HG03354 (cell line): ENCODE measurements around the gene TMSB10.
A peak's percentile ranks its signal among the peaks of the same experiment; 100 is the strongest.
"Not testable (repeated sequence)": the region's sequence is repeated elsewhere in the genome, so short reads cannot be mapped to it uniquely, and the experiment has no call there.

ENCODE experiments used
- ATAC-seq: cut with Tn5 transposase; IDR thresholded peaks from one replicate; pipeline ENCODE4 v1.9.1; 2021; ENCODE audit warnings: mild to moderate bottlenecking; ENCODE audit not compliant: unreplicated experiment, poor library complexity, severe bottlenecking

TMSB10 gene

GRCh38 chr2:84924173-84925106 is 19.0 kb downstream of the TMSB10 start:
- ATAC-seq, result peak; percentile 37

GRCh38 chr2:84925336-84925723 is 19.9 kb downstream of the TMSB10 start:
- no peak for ATAC-seq

DNA sequence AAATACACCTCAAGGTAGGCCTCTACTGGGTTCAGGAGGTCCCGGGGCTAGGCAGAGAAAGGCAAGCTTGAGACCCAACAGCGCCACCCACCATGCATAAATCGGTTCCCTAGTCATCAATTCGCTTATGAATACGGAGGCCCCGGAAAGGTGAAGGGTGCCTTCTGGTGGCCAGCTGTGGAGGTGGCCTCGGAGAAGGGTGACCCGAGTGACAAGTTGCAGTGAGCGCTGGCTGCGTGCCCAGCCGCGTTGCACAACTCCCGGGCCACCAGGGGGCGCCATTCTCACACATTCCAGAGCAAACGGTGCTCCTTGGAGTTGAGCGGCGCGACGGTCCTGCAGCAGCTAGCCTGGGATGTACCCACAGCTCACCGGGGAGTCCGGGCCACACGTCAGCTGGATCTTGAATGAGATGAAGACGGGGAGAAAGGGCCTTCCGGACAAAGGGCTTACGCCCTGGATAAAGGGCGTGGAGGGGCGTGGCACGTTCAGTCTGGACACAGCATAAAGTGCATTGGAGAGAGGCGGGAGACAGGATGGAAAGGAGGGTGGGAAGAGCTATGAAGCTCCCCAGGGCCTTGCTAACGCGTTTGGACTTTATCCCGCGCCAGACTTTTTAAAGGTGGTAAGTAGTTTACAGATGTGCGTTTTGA is 20.4 kb downstream of the TMSB10 start:
- ATAC-seq, result peak; percentile 85

DNA sequence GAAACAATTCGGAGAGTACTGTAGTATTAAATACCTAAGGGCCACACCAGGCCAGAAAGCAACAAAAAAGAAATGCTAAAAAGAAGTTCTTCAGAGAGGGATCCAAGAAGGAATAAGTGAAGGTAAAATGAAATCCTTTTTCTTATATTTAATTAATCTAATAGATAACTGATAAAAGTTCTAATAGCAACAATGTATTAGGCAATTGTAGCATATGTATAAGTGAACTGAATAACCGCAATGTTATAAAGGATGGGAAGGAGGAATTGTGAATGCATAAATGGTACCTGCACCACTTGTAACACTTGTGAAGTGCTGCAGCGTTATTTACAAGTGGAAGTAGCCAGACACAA is 21.8 kb downstream of the TMSB10 start:
- no peak for ATAC-seq

- peak; percentile 65 for ATAC-seq
These were observed 25.9 kb downstream of the TMSB10 start for GRCh38 chr2:84931384-84931821.

DNA sequence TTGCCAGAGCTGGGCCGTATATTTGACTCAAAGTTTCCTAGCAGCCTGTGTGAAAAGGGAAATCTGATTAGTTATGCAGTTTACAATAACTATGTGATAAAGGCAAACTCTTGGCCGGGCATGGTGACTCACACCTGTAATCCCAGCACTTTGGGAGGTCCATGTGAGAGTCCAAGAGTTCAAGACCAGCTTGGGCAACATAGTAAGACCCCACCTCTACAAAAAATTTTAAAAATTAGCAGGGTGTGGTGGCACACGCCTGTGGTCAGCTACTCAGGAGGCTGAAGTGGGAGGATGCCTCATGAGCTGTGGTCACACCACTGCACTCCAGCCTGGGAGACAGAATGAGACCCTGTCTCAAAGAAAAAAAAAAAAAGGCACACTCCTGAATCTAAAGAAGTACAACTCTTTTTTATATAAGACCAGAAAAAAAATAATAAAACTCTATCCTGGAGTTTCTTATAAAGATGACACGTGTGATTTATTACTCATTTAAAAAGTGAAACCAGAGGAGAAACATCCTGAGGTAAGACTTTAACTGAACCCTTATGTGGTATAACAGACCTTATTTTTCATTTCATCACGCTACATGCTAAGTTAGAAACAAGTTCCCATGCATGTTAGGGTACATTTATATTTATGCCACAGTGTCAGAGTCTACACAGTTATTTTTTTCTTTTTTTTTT is 32.9 kb downstream of the TMSB10 start:
- ATAC-seq, result peak; percentile 39

DNA sequence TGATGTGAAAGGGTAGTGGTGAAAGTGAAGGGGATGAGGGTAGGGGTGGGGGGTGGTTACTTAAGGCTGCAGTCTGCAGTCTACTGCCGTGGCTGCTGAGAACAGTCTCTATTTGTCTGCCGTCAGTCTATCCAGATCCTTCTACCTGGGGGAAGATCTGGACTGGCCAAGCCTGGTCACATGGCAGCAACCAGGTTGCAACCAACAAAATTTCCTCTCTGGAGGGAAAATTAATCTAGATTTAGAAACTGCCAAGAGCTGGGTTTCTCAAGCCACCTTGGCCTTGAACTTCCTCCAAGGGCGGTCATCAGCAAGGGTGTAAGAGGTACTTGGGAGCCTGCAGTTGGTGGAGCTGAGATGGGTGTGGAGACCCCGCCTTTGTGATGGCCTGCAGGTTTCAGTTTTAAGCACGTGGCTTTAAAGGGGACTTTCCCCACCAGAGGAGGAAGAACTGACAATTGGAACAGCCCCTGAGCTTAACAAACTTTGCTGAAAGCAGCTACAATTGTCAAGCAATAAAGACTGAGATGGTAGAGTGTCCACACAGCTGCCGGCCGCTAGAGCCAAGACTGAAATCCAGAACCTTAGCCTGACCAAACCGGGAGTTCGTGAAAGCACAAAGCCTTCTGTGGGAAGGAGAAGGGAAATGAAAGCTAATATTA is 34.1 kb downstream of the TMSB10 start:
- ATAC-seq, result peak; percentile 83

- ATAC-seq, result peak; percentile 3
These were observed 34.6 kb downstream of the TMSB10 start for GRCh38 chr2:84940088-84940470.

DNA sequence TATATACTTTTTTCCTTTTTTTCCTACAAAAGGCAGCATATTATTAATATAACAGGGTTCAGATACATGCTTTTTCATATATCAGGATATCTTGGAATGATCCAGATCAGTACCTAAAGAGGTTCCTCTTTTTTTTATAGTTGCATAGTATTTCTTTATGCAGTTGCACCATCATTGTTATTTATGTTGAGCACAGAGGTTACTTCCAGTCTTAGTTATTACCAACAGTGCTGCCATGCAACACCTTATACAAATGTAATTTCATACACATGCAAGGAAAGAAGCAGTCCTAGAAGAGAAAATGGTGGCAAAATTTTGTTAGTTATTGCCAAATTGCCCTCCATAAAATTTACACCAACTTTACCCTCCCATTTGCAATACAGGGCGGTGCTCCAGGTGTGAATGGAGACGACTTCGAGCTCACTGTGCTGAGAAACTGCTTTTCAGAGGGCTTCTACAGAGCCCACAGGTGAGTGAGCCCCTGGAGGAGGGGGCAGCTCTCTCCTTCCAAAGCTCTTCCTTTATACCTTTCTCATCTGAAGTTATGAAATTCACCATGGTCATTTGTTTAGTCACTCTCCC is 35.5 kb downstream of the TMSB10 start:
- ATAC-seq, result no peak

DNA sequence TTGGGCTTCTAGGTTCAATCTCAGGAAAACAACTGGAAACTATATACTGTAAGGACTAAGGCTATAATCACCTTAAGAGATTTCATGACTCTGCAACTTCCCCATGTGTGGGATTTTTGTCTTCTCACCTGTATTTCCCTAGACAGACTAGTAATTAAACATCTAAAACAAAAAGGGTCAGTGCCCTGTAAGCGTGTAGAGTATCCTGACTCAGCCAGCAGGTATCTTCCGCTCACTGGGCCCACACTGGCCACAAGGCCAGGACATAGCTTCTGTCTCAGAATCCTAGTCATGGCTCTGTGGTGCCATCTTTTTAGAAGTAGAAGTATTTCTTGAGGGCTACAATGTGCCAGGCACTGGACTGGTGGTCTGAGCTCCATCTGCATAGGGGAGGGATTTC is 36.7 kb downstream of the TMSB10 start:
- ATAC-seq, result no peak

DNA sequence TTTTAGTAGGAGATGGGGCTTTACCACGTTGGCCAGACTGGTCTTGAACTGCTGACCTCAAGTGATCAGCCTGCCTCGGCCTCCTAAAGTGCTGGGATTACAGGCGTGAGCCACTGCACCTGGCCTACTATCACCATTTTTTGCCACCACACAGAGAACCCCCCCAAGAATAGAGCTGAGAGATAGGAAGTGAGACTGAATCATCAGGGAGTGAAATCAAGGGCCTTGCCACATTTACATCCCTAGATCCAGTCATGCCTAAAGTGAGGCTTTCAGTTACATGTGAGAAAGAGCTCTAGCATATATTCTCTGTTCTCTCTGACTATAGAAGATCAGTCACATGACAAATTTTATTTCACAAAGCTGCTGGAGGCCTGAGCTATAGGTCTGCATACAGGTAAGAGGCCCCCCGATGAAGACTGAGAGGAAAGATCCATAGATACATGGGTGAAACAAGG is 37.5 kb downstream of the TMSB10 start:
- peak; percentile 40 for ATAC-seq

DNA sequence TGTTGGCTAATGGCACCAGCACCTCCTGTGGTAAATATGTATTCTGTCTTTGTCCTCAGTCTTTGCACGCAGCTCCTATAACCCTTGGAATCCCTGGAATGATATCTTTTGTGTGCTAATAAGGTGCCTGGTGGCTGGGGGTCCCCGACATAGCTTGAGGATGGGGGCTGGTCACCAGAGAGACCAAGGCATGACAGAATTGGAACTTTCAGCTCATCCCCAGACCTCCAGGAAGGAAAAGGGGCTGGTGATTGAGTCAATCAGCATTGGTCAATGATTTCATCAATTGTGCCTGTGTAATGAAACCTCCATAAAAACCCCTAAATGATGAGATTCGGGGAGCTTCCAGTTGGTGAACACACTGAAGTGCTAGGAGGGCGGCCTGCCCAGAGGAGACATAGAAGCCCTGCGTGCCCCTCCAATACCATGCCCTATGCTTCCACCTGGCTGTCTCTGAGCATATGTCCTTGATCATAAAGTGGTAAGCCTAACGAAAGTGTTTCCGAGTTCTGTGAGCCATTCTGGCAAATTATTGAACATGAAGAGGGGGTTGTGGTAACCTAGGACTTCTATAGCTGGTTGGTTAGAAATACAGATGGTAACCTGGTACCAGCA is 38.9 kb downstream of the TMSB10 start:
- no peak for ATAC-seq

GRCh38 chr2:84945838-84946203 is 40.4 kb downstream of the TMSB10 start:
- not testable (repeated sequence) for ATAC-seq

DNA sequence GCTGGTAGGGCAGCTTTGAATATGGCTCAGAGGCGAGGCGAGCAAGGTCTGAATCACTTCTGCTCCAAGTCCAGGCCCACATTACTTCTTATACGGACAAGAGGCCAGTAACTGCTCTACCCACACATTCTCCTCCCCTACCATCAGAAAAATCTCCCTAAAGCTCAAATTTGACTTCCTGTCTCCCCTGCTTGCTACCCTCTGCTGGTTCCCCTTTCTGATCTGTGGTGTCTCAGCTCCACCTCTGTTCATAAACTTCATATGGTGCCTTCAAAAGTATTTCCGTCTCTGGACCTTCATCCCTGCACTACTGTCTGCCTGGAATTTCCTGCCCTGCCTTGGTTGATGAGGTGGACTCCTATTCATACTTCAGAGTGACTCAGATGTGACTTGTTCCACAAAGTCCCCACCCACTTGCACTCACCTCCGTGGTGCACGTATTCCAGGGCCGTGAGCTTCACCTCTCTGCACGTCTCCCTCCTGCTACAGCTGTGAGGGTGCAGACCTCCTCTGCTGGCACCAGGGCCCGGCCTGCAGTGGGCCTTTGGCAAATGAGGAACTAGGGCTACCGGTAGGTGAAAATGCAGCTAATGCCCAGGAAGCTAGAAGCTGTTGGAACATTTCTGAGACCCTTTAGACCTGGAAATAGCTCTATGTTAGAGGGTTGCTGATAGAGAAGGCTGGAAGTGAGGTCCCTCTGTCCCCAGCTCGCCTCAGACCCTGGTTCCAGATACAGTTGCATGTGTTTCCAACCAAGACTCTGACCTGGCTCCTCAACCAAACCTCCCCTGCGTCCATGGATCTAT is 41.0 kb downstream of the TMSB10 start:
- ATAC-seq, result peak; percentile 72

DNA sequence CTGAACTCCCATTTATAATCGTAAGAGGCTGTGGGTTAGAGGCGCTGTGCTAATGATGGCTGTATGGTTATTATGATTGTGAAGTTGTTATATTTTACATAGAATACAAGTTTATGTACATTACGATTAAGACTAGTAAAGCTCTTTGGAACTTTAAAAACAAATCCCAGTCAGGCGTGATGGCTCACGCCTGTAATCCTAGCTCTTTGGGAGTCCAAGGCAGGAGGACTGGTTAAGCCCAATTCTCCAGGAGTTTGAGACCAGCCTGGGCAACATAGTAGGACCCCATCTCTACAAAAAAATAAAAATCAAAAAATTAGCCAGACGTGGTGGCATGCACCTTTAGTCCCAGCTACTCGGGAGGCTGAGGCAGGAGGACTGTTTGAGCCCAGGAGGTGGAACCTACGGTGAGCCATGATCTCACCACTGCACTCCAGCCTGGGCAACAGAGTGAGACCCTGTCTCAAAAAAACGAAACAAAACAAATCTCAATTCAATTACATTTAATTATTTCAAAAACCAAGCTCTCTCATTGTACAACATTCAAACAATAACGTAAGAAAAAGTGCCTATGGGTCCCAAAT is 41.6 kb downstream of the TMSB10 start:
- ATAC-seq, result no peak

DNA sequence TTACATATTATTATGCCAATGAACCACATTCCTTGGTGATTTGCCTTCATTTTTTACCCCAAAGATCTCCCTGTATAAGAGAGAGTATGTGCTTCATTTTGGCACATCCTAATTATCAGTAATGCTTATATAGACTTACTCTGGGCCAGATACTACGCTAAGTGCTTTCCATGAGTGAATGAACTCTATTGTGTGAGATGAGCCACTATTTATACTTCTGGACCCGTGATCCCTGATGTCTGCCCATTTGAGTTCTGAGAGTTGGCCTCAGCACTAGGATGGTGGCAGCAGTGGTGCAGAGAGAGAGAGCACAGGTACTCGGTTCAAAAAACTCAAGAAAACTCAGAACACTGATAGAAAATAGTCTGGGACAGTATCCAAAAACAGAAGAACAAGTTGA is 48.1 kb downstream of the TMSB10 start:
- ATAC-seq, result no peak

DNA sequence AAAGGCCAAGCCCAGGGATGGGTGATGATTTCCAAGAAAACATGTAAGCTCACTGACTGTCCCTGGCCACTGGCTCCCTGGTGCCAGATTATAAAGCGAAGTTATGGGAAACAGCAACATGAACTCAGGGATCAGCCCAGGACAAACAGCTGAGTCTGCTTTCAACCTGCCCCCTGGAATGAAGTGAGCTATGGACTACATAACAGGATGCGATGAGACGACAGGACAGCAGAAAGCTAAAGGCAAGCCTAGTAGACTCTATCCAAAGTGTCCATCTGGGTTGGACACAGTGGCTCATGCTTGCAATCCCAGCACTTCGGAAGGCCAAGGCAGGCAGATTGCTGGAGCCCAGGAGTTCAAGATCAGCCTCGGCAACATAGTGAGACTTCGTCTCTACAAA is 48.9 kb downstream of the TMSB10 start:
- no peak for ATAC-seq
